IPS-18a (cell line): ENCODE measurements around the gene BARHL1.
"Not testable (repeated sequence)": the region's sequence is repeated elsewhere in the genome, so short reads cannot be mapped to it uniquely, and the experiment has no call there.

ENCODE experiments used
- H3K27ac ChIP-seq: one replicate; pipeline ENCODE4 v1.5.1; 2013; ENCODE audit warnings: low read length
- H3K27me3 ChIP-seq: one replicate; pipeline ENCODE4 v1.6.1; 2013; ENCODE audit warnings: mild to moderate bottlenecking, low read length; ENCODE audit not compliant: control insufficient read depth, insufficient read depth
- H3K36me3 ChIP-seq: one replicate; pipeline ENCODE4 v1.6.1; 2013; ENCODE audit warnings: low read depth, low read length; ENCODE audit not compliant: control insufficient read depth
- H3K4me1 ChIP-seq: one replicate; pipeline ENCODE4 v1.6.1; 2013; ENCODE audit warnings: low read depth, low read length; ENCODE audit not compliant: control insufficient read depth
- H3K4me3 ChIP-seq: one replicate; pipeline ENCODE4 v1.5.1; 2013; ENCODE audit warnings: low read length
- H3K9ac ChIP-seq: one replicate; pipeline ENCODE4 v1.6.1; 2013; ENCODE audit warnings: mild to moderate bottlenecking, low read length, moderate library complexity
- H3K9me3 ChIP-seq: one replicate; pipeline ENCODE4 v1.6.1; 2013; ENCODE audit warnings: low read depth, low read length; ENCODE audit not compliant: control insufficient read depth

BARHL1 gene

DNA sequence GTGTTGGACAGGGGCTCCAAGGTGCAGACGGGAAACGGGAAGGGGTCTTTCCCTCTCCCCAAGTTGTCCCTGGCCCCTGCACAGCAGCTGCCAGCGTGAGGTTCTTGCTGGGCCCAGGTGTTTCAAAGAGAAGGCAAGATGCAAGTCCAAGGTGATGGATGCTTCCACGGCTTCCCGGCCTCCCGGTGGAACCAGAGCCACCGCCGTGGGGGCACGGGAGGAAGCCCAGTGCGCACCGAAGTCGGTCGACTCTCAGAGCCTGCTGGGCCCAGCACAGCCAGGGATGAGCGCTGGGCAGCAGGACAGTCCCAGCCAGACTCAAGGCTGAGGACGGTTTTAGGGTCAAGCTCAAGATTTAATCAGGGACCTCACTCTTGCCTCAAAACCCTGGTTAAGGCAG lies 25.2 kb upstream of the BARHL1 start:
- no peaks in the 10 kb centered on the region for H3K27me3 ChIP-seq

DNA sequence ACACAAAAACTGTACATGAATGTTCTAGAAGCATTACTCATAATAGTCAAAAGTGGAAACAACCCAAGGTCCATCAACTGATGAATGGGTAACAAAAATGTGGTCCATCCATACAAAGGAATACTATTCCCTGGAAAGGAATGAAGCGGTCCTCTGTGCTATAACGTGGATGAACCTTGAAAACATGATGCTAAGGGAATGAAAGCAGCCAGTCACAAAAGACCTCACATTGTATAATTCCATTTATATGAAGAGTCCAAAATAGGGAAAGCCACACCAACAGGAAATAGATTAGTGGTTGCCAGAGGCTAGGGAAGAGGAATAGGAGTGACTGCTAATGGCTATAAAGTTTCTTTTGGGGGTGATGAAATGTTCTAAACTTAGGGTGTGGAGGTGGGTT lies 22.7 kb upstream of the BARHL1 start:
- H3K4me1 ChIP-seq: peaks cover 10% of the 10 kb centered on the region
- H3K9ac ChIP-seq: no peak overlapping the region
- no peak overlapping the region for H3K4me3 ChIP-seq
- no peak overlapping the region for H3K27ac ChIP-seq
- H3K36me3 ChIP-seq: no peaks in the 10 kb centered on the region
- H3K27me3 ChIP-seq: no peaks in the 10 kb centered on the region
- no peaks in the 10 kb centered on the region for H3K9me3 ChIP-seq

More for the DNA sequence above, 25.2 kb upstream of the BARHL1 start:
- Histone ChIP-seq H3K4me3 (no peak overlapping the region), H3K36me3 (no peaks in the 10 kb centered on the region), H3K9ac (no peak overlapping the region), H3K9me3 (no peaks in the 10 kb centered on the region), H3K27ac (no peak overlapping the region), H3K4me1 (peaks cover 10% of the 10 kb centered on the region)

GRCh38 chr9:132560616-132561202 lies 21.7 kb upstream of the BARHL1 start:
- H3K9me3 ChIP-seq: no peaks in the 10 kb centered on the region
- H3K4me3 ChIP-seq: no peak overlapping the region
- H3K4me1 ChIP-seq: peaks cover 8% of the 10 kb centered on the region
- H3K36me3 ChIP-seq: no peaks in the 10 kb centered on the region
- H3K9ac ChIP-seq: no peak overlapping the region
- no peaks in the 10 kb centered on the region for H3K27me3 ChIP-seq
- no peak overlapping the region for H3K27ac ChIP-seq

DNA sequence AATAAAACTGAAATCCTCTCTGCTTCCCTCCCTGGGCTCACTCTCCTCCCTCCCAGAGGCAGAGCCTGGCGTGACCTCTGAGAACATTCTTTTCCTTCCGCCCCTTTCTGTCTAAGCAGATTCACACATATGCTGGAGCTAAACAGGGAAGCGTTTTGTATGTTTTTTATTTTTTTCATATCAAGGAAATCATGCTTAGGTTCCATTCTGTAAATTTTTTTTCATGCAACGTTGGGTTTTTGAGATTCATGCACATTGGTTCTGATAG lies 20.2 kb upstream of the BARHL1 start:
- H3K9ac ChIP-seq: no peak overlapping the region
- no peak overlapping the region for H3K4me3 ChIP-seq
- H3K4me1 ChIP-seq: no peaks in the 10 kb centered on the region
- H3K27ac ChIP-seq: no peak overlapping the region
- H3K9me3 ChIP-seq: no peaks in the 10 kb centered on the region
- no peaks in the 10 kb centered on the region for H3K27me3 ChIP-seq
- no peaks in the 10 kb centered on the region for H3K36me3 ChIP-seq

- no peaks in the 10 kb centered on the region for H3K9me3 ChIP-seq
- H3K27ac ChIP-seq: no peak overlapping the region
- H3K9ac ChIP-seq: no peak overlapping the region
- H3K27me3 ChIP-seq: no peaks in the 10 kb centered on the region
- H3K36me3 ChIP-seq: no peaks in the 10 kb centered on the region
- no peaks in the 10 kb centered on the region for H3K4me1 ChIP-seq
- no peak overlapping the region for H3K4me3 ChIP-seq
Observed at GRCh38 chr9:132564526-132564925, 17.9 kb upstream of the BARHL1 start.

DNA sequence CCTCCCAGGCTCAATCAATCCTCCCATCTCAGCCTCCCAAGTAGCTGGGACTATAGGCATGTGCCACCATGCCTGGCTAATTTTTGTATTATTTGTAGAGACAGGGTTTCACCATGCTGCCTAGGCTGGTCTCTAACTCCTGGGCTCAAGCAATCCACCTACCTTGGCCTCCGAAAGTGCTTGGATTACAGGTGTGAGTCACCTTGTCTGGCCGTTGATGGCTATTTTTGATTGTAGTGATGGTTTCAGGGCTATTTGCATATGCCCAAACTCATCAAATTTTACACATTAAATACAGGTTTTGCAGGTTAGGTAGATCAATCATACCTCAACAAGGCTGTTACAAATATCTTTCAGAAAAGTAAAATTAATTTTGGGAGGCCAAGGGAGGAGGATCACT lies 13.6 kb upstream of the BARHL1 start:
- H3K27ac ChIP-seq, H3K4me1 ChIP-seq, H3K4me3 ChIP-seq, H3K9ac ChIP-seq, H3K27me3 ChIP-seq, H3K36me3 ChIP-seq, H3K9me3 ChIP-seq: not testable (repeated sequence)

DNA sequence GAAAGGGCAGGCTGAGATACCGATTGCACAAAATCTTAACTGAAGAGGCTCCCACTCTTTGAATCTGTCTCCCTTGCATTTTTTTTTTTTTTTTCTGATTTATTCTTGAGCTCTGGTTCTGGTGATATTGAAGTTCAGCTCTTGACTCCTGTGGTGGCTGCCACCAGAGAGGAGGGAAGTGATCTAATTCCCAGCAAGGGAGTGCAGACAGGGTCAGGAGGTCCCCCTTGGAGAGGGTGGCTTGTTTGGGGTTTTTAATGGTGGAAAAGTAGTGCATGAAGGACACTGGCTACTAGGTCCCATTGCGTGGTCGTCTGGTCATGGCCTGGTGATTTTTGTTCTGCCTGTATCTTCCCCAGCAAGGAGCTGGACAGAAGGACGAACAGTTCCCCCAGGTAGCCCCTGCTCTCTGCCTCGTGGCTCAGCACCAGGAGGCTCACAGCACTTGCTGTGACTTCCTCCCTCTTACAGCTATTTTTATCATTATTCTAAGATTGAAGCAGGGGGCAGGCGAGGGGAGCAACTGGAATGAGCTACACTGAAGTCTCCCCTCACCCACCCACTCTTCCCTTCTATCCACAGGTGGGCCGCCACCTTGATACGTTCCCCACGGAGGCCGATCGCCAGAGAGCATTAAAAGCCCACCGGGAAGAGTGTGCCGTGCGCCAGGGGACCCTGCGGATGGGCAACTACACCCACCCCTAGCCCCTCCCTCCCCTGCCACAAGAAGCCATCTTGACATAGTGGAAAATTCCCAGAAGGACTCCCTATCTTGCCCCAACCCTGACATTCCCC lies 10.4 kb upstream of the BARHL1 start:
- no peak overlapping the region for H3K9ac ChIP-seq
- H3K4me1 ChIP-seq: no peaks in the 10 kb centered on the region
- no peak overlapping the region for H3K27ac ChIP-seq
- H3K4me3 ChIP-seq: no peak overlapping the region
- H3K36me3 ChIP-seq: no peaks in the 10 kb centered on the region
- peaks cover 19% of the 10 kb centered on the region for H3K27me3 ChIP-seq
- H3K9me3 ChIP-seq: no peaks in the 10 kb centered on the region

DNA sequence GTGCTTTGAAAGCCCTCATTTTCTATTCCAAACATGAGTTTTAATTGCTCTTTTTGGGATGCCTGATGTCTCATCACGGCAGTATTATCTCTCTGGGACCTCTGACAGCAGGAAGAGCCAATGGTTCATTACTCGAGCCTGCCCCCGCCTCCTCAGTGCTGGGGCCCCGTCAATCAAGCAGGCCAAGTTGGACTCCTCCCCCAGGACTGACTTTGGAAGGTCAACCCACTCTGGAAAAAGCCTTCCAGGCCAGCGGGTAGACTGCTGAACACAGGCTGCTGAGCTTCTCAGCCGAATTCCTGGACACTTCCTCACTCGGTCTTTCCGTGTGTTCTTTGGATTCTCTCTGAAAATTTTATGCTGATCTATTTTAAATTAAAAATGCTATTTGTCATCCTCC lies 9.5 kb upstream of the BARHL1 start:
- H3K36me3 ChIP-seq: no peaks in the 10 kb centered on the region
- no peak overlapping the region for H3K4me3 ChIP-seq
- H3K27me3 ChIP-seq: peaks cover 28% of the 10 kb centered on the region
- no peak overlapping the region for H3K27ac ChIP-seq
- H3K4me1 ChIP-seq: no peaks in the 10 kb centered on the region
- H3K9me3 ChIP-seq: no peaks in the 10 kb centered on the region
- H3K9ac ChIP-seq: no peak overlapping the region

DNA sequence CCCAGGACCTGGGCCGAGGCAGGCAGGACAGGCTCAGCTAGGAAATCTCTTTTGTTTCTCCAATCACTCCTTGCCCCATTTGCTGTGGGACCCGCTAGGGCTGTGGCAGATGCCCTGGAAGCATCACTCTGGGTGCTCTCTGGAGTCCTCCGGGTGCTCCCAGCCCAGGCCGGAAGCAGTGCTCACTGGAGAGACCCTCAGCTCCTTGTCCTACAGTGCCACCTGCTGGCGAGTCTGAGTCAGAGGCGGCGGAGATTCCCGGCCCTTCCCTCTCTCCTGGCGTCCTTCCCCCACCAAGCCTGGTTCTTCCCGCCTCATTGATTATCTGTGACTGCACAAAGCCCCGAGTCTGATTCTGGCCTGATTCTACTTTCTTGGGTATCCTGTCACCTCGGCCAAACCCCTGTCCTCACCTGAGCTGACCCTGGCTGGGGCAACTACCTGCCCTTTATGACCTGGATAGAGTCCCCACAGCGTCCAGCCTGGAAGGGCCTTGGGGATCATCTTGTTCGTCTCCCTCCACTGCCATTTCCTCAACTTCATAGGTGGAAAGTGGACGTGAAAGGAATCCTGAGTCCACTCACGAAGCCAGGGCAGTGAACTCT lies 7.3 kb upstream of the BARHL1 start:
- Histone ChIP-seq H3K27ac (no peak overlapping the region), H3K9ac (no peak overlapping the region), H3K27me3 (peaks cover 50% of the 10 kb centered on the region), H3K9me3 (no peaks in the 10 kb centered on the region), H3K36me3 (no peaks in the 10 kb centered on the region), H3K4me3 (no peak overlapping the region), H3K4me1 (no peaks in the 10 kb centered on the region)

GRCh38 chr9:132575811-132576210 lies 6.6 kb upstream of the BARHL1 start:
- H3K36me3 ChIP-seq: no peaks in the 10 kb centered on the region
- H3K4me1 ChIP-seq: no peaks in the 10 kb centered on the region
- H3K27me3 ChIP-seq: peaks cover 57% of the 10 kb centered on the region
- H3K27ac ChIP-seq: no peak overlapping the region
- H3K9me3 ChIP-seq: no peaks in the 10 kb centered on the region
- H3K4me3 ChIP-seq: no peak overlapping the region
- no peak overlapping the region for H3K9ac ChIP-seq

GRCh38 chr9:132577119-132577518 lies 5.3 kb upstream of the BARHL1 start:
- H3K27ac ChIP-seq: no peak overlapping the region
- H3K4me3 ChIP-seq: no peak overlapping the region
- H3K4me1 ChIP-seq: peaks cover 7% of the 10 kb centered on the region
- no peaks in the 10 kb centered on the region for H3K9me3 ChIP-seq
- peaks cover 70% of the 10 kb centered on the region for H3K27me3 ChIP-seq
- H3K9ac ChIP-seq: no peak overlapping the region
- H3K36me3 ChIP-seq: no peaks in the 10 kb centered on the region

DNA sequence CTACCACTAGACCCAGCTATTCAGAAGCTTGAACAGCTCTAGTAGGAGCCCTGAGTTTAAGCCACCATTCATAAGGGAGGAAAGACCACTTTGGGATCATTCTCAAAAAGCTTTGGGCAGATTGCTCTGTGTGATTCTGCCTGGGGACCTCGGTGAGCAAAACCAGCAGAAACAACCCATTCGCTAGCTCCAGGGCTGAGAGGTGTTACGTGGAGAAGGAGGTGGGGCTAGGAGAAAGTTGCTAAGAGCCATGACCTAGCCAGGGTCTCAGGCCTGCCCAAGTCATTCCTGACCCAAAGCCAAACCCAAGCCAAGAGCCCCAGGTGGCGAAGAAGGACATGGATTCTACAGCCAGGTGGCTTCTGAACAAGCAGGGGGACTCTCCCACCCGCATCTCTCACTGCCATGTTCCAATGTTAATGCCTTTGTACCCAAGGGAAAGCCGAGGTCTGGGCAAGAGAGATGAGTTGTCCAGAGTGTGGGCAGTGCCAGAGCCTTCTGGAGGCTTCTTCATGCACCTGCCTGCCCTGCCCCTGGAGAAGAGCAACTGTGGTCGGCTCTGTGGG lies 4.0 kb upstream of the BARHL1 start:
- no peaks in the 10 kb centered on the region for H3K9me3 ChIP-seq
- H3K9ac ChIP-seq: no peak overlapping the region
- no peak overlapping the region for H3K4me3 ChIP-seq
- no peak overlapping the region for H3K27ac ChIP-seq
- H3K36me3 ChIP-seq: no peaks in the 10 kb centered on the region
- H3K27me3 ChIP-seq: peaks cover 84% of the 10 kb centered on the region
- peaks cover 7% of the 10 kb centered on the region for H3K4me1 ChIP-seq
